ENCODE data around the gene BRSK2.

The BRSK2 gene

DNA sequence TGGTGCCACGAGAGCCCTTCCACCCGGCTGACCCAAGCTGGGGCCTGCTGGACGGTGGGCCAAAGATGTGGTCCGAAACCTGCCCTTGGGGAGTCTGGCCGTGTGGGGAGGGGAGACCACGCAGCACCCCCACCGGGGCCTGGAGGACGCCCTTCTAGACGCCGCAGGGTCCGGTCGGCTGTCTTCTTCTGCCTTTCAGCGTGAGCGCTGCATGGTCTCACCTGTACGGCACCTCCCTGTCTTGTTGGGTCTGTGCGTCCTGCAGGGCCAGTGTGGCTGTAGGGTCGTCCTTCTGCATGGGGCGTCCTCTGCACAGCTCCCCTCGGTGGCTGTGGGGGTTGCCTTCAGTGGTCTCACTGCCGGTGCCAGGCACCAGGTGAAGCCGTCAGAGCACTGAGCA is 2.8 kb downstream of the BRSK2 start:
- Histone ChIP-seq H3K4me1 (ENCODE audit: control insufficient read depth, insufficient read depth, low read length) (no peaks in the 10 kb centered on the region), H3K9me3 (ENCODE audit: control insufficient read depth, insufficient read depth, low read depth, low read length) (no peaks in the 10 kb centered on the region), H3K27ac (ENCODE audit: extremely low read depth, low read depth, low read length) (no peak overlapping the region), H3K4me3 (ENCODE audit: low read depth, low read length) (no peak overlapping the region), H3K36me3 (ENCODE audit: control insufficient read depth in 2 of 2, insufficient read depth in 1 of 2, low read length in 2 of 2) (peaks cover 0 to 15% of the 10 kb centered on the region in 2 experiments; a peak in 1 of 3 replicates)
- POLR2A ChIA-PET = no interaction called here
- CTCF ChIA-PET = interaction anchor here (0.6 kb wide), 2 partner anchors 10 to 25 kb away, joined by 3 read pairs; no protein-coding TSS in a partner anchor
- TF ChIP-seq ZNF518A (tag by site-specific recombination; conservative IDR thresholded peaks at IDR 0.05; ENCODE audit: low read depth) = no peak
- TF ChIP-seq CTCF (tag by site-specific recombination; IDR thresholded peaks at IDR 0.05) = no peak
- TF ChIP-seq FEZF1 (tag by site-specific recombination; IDR thresholded peaks at IDR 0.05) = no peak
- no peak for TF ChIP-seq SP3 (tag by site-specific recombination; IDR thresholded peaks at IDR 0.05)
- no peak for TF ChIP-seq ZNF132 (tag by site-specific recombination; IDR thresholded peaks at IDR 0.05; ENCODE audit: borderline replicate concordance)
- no peak for TF ChIP-seq ZNF23 (tag by site-specific recombination; IDR thresholded peaks at IDR 0.05; ENCODE audit: borderline replicate concordance)
- TF ChIP-seq ZNF501 (tag by site-specific recombination; IDR thresholded peaks at IDR 0.05) = no peak
- TF ChIP-seq BCL11B (tag by site-specific recombination; IDR thresholded peaks at IDR 0.05; ENCODE audit: low read depth) = no peak
- TF ChIP-seq ZBTB48 (tag by site-specific recombination; IDR thresholded peaks at IDR 0.05) = no peak

DNA sequence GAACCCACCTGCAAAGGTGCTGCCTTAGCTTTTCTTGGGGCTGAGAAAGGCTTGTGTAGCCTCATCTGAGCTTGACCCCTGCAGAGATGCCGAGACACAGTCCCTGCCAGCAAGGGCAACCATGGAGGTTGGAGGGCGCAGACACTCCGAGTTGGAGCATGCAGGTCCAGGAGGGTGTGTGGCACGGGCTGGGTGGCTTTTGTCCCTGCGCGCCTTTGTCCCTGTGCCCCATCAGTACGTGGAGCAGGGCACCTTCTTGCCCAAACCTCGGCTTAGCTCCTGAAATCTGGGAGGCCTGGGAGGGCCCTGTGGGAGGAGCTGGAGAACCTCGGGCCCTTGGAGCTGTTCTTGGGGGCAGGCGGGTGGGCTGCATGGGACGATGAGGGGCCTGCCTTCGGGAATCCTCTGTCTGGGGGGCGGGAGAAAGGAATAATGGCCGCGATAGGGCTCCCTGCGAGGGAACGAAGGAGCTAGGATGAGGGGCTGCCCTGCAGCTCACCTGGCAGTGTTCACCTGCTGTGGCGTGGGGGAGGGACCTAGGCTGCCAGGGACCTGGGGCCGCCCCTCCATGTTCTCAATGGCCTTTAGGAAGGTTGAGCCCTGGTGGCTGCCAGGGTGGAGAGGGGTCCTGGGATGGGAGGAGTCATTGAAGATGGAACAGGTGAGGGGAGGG is 3.4 kb downstream of the BRSK2 start:
- CTCF ChIA-PET = interaction anchor here (0.6 kb wide), 2 partner anchors 11 to 26 kb away, joined by 3 read pairs; no protein-coding TSS in a partner anchor
- POLR2A ChIA-PET = no interaction called here
- peaks cover 0 to 15% of the 10 kb centered on the region in 2 experiments; a peak in 1 of 3 replicates for H3K36me3 ChIP-seq (ENCODE audit: control insufficient read depth in 2 of 2, insufficient read depth in 1 of 2, low read length in 2 of 2)
- no peaks in the 10 kb centered on the region for H3K4me1 ChIP-seq (ENCODE audit: control insufficient read depth, insufficient read depth, low read length)
- H3K4me3 ChIP-seq (ENCODE audit: low read depth, low read length) = no peak overlapping the region
- no peaks in the 10 kb centered on the region for H3K9me3 ChIP-seq (ENCODE audit: control insufficient read depth, insufficient read depth, low read depth, low read length)
- H3K27ac ChIP-seq (ENCODE audit: extremely low read depth, low read depth, low read length) = no peak overlapping the region
- TF ChIP-seq ZNF624 (tag by site-specific recombination; IDR thresholded peaks at IDR 0.05) (no peak), ZNF184 (tag by site-specific recombination; IDR thresholded peaks at IDR 0.05) (no peak), ZNF548 (tag by site-specific recombination; IDR thresholded peaks at IDR 0.05) (no peak), ZNF16 (tag by site-specific recombination; IDR thresholded peaks at IDR 0.05; ENCODE audit: low read depth) (no peak), ZNF19 (tag by site-specific recombination; IDR thresholded peaks at IDR 0.05; ENCODE audit: low read depth) (no peak), ZNF404 (tag by site-specific recombination; IDR thresholded peaks at IDR 0.05) (no peak), SETDB1 (IDR thresholded peaks at IDR 0.05; ENCODE audit: insufficient read length, low read length) (no peak), ZNF518A (tag by site-specific recombination; conservative IDR thresholded peaks at IDR 0.05; ENCODE audit: low read depth) (no peak), ZBTB20 (tag by site-specific recombination; IDR thresholded peaks at IDR 0.05) (no peak), SALL2 (tag by site-specific recombination; IDR thresholded peaks at IDR 0.05; ENCODE audit: borderline replicate concordance) (no peak), ZNF214 (tag by site-specific recombination; IDR thresholded peaks at IDR 0.05; ENCODE audit: borderline replicate concordance) (no peak), ZNF623 (tag by site-specific recombination; IDR thresholded peaks at IDR 0.05) (no peak), TCF7L2 (IDR thresholded peaks at IDR 0.05; ENCODE audit: borderline replicate concordance, low read depth, low read length) (no peak)

All from HEK293 (cell line).